WTC11 (cell line): ENCODE data around the gene ADIG. TPM values are rescaled to one million over a fixed set of nuclear protein-coding genes. Genes with fewer than 3 reads are reported as not detected.

Experiments
- ATAC-seq: fragments of 200-7000 bp; cut with Tn5 transposase; 2 replicates; pipeline ENCODE4 v1.10.0; 2021; ENCODE audit warnings: mild to moderate bottlenecking, moderate library complexity
- CTCF ChIA-PET: fragments of 300-600 bp; sonication (Branson Sonifier 250); formaldehyde crosslinking; loops from one replicate; lab custom pipeline; 2021; ENCODE audit warnings: antibody characterized with exemption; lab: Charles Lee
- POLR2A ChIA-PET: fragments of 350-600 bp; sonication (Branson Sonifier 250); formaldehyde crosslinking; loops from one replicate; lab custom pipeline; 2021; ENCODE audit warnings: antibody characterized with exemption; lab: Charles Lee
- DNase-seq: peaks from one replicate; pipeline ENCODE4 v3.0.0; 2021; ENCODE audit warnings: low spot score
- H3K27ac Mint-ChIP-seq: 2 replicates; pipeline ENCODE4 v1.8.0; 2021; ENCODE audit warnings: mixed read lengths
- H3K27me3 Mint-ChIP-seq: 2 replicates; pipeline ENCODE4 v1.8.0; 2021; ENCODE audit warnings: low read depth, mild to moderate bottlenecking, moderate library complexity, mixed read lengths
- H3K36me3 Mint-ChIP-seq: 2 replicates; pipeline ENCODE4 v1.8.0; 2021; ENCODE audit warnings: mixed read lengths
- H3K4me1 Mint-ChIP-seq: 2 replicates; pipeline ENCODE4 v1.8.0; 2022; ENCODE audit warnings: mixed read lengths
- H3K4me3 Mint-ChIP-seq: 2 replicates; pipeline ENCODE4 v1.8.0; 2021; ENCODE audit warnings: mild to moderate bottlenecking, moderate library complexity, mixed read lengths
- H3K9me3 Mint-ChIP-seq: 2 replicates; pipeline ENCODE4 v1.8.0; 2021; ENCODE audit warnings: mixed read lengths
- AR ChIP-seq: fragments of 250-450 bp; sonication (Bioruptor Pico); IDR thresholded peaks from 2 replicates; pipeline ENCODE4 v1.9.0; 2021; ENCODE audit warnings: mild to moderate bottlenecking
- GTF2I ChIP-seq: fragments of 250-450 bp; sonication (Bioruptor Pico); conservative IDR thresholded peaks from 2 replicates; pipeline ENCODE4 v1.4.0; 2021; ENCODE audit warnings: mild to moderate bottlenecking
- JUN ChIP-seq: sonication (generic); formaldehyde crosslinking; IDR thresholded peaks from 2 replicates; pipeline ENCODE4 v1.8.0; 2023; ENCODE audit warnings: mild to moderate bottlenecking, missing genetic modification reagents
- NFYB ChIP-seq: sonication (generic); formaldehyde crosslinking; conservative IDR thresholded peaks from 2 replicates; pipeline ENCODE4 v1.8.0; 2022; ENCODE audit warnings: low read depth, missing genetic modification reagents
- PRDM15 ChIP-seq: sonication (generic); formaldehyde crosslinking; IDR thresholded peaks from 2 replicates; pipeline ENCODE4 v1.8.0; 2022; ENCODE audit warnings: missing genetic modification reagents
- USF1 ChIP-seq: sonication (generic); formaldehyde crosslinking; IDR thresholded peaks from 2 replicates; pipeline ENCODE4 v1.8.0; 2022; ENCODE audit warnings: mild to moderate bottlenecking, missing genetic modification reagents
- USF2 ChIP-seq: sonication (generic); formaldehyde crosslinking; IDR thresholded peaks from 2 replicates; pipeline ENCODE4 v1.8.1; 2023; ENCODE audit warnings: mild to moderate bottlenecking, missing genetic modification reagents, moderate library complexity
- ZNF512 ChIP-seq: sonication (generic); formaldehyde crosslinking; IDR thresholded peaks from 2 replicates; pipeline ENCODE4 v1.8.1; 2022; ENCODE audit warnings: missing genetic modification reagents, borderline replicate concordance
- total RNA-seq: library from RNA; stranded (reverse); gene quantifications from 3 replicates; pipeline ENCODE4 v1.2.3, GENCODE V29; 2021

The ADIG gene
- total RNA-seq, 1 experiment from 2014 or later = not detected

GRCh38 chr20:38633577-38634093 lies 52.6 kb downstream of the ADIG start (continued):
- peak; percentile 73 for TF ChIP-seq PRDM15 (CRISPR knock-in tag)
- TF ChIP-seq JUN (CRISPR knock-in tag) = no peak
- no peak for TF ChIP-seq USF1 (CRISPR knock-in tag)
- peak; percentile 87 for TF ChIP-seq GTF2I (CRISPR knock-in tag)

- Mint-ChIP-seq H3K36me3 (no peaks in the 10 kb centered on the region), H3K4me1 (peaks cover 11% of the 10 kb centered on the region), H3K27ac (no peak overlapping the region), H3K27me3 (peaks cover 11% of the 10 kb centered on the region), H3K9me3 (peaks cover 3% of the 10 kb centered on the region; the same call in 1 of the 2 replicates), H3K4me3 (no peak overlapping the region)
- TF ChIP-seq USF1 (CRISPR knock-in tag) (peak; percentile 79), ZNF512 (CRISPR knock-in tag) (no peak), NFYB (CRISPR knock-in tag) (peak; percentile 48; the same call in 1 of the 2 replicates), USF2 (CRISPR knock-in tag) (peak; percentile 90), AR (no peak)
- POLR2A ChIA-PET = no interaction called here
- ATAC-seq (no peak; the same call in 1 of the 2 replicates), DNase-seq (no peak)
- CTCF ChIA-PET = interaction anchor here (1.0 to 3.7 kb wide), 3 partner anchors 14 to 90 kb away, joined by 3 to 23 read pairs (median 14); no protein-coding TSS in a partner anchor
Observed at GRCh38 chr20:38635721-38636288, 54.8 kb downstream of the ADIG start.

Other genes starting within 250 kb of the ADIG start
- gene LBP, start 234.7 kb upstream of the ADIG start, total RNA-seq = 0.27 to 0.37 TPM (median 0.34 TPM) in 3 replicates
- gene SNHG17, start 145.9 kb upstream of the ADIG start, total RNA-seq = 52.0 to 71.6 TPM (median 57.4 TPM) in 3 replicates
- gene RALGAPB, start 108.4 kb upstream of the ADIG start, total RNA-seq = 29.4 to 36.7 TPM (median 31.4 TPM) in 3 replicates
- 0.46 to 0.72 TPM (median 0.60 TPM) in 3 replicates for gene ARHGAP40, start 20.6 kb downstream of the ADIG start, total RNA-seq
- 0.09 to 0.37 TPM (median 0.25 TPM) in 3 replicates for gene SLC32A1, start 143.3 kb downstream of the ADIG start, total RNA-seq
- gene ACTR5, start 167.3 kb downstream of the ADIG start, total RNA-seq = 9.8 to 12.0 TPM (median 11.5 TPM) in 3 replicates
- gene PPP1R16B, start 224.5 kb downstream of the ADIG start, total RNA-seq = 8.1 to 12.0 TPM (median 8.2 TPM) in 3 replicates